ENCODE results near the gene ZCCHC24.

- TF ChIP-seq EZH2 (IDR thresholded peaks at IDR 0.05) = no peak
- TF ChIP-seq CTCF (IDR thresholded peaks at IDR 0.05) = peak; percentile 31
Observed at GRCh38 chr10:79438021-79438698, 7.3 kb downstream of the ZCCHC24 start.
